Measurements from ENCODE around the gene LMO7.

GRCh38 chr13:75723901-75724300, 87.8 kb downstream of the LMO7 start:
- no peak for TF ChIP-seq CTCF (IDR thresholded peaks at IDR 0.05; ENCODE audit: low read length)
- no peak for TF ChIP-seq EZH2 (IDR thresholded peaks at IDR 0.05; ENCODE audit: borderline replicate concordance, low read length)
